Caco-2 (cell line): ENCODE results near the gene EEPD1. TPM values are rescaled to one million over a fixed set of nuclear protein-coding genes. Genes with fewer than 3 reads are reported as not detected.

Experiments
- BruUV-seq: library from RNA; stranded (reverse); fragments of 400-500 nt; replicated peaks from 2 replicates; lab custom pipeline; 2021; lab: Mats Ljungman, UMichigan
- CTCF ChIA-PET: fragments of 300-600 bp; sonication (Branson Sonifier 250); formaldehyde crosslinking; loops from one replicate; lab custom pipeline; 2022; ENCODE audit warnings: antibody characterized with exemption; lab: Charles Lee
- POLR2A ChIA-PET: fragments of 300-600 bp; sonication (Branson Sonifier 250); formaldehyde crosslinking; loops from one replicate; lab custom pipeline; 2022; ENCODE audit warnings: antibody characterized with exemption; lab: Charles Lee
- DNase-seq, 2 experiments: peaks; one replicate each; pipeline versions ENCODE4 v3.0.0 to v3.0.0-alpha.2; 2020 to 2022
- H3K27me3 ChIP-seq: replicated peaks from 2 replicates; pipeline ENCODE4 v1.6.0; 2011; ENCODE audit warnings: low read length; ENCODE audit not compliant: control insufficient read depth, insufficient read depth
- H3K36me3 ChIP-seq: 2 replicates; pipeline ENCODE4 v1.5.1; 2011; ENCODE audit warnings: low read length; ENCODE audit not compliant: control insufficient read depth, insufficient read depth
- H3K4me1 ChIP-seq: fragments of 250-450 bp; sonication (Bioruptor Pico); 2 replicates; pipeline ENCODE4 v1.5.1; 2020; ENCODE audit warnings: mild to moderate bottlenecking
- H3K4me3 ChIP-seq: 2 replicates; pipeline ENCODE4 v1.5.1; 2011; ENCODE audit warnings: low read depth, mild to moderate bottlenecking, control low read depth, low read length
- H3K9me3 ChIP-seq: fragments of 250-450 bp; sonication (Bioruptor Pico); 2 replicates; pipeline ENCODE4 v1.5.1; 2020; ENCODE audit warnings: mild to moderate bottlenecking, moderate library complexity
- H3K27ac Mint-ChIP-seq: one replicate; pipeline ENCODE4 v1.8.0; 2022; ENCODE audit warnings: mixed read lengths; ENCODE audit not compliant: unreplicated experiment
- H3K27me3 Mint-ChIP-seq: one replicate; pipeline ENCODE4 v1.8.0; 2022; ENCODE audit warnings: mixed read lengths; ENCODE audit not compliant: insufficient read depth, unreplicated experiment
- H3K36me3 Mint-ChIP-seq: one replicate; pipeline ENCODE4 v1.8.0; 2022; ENCODE audit warnings: mild to moderate bottlenecking, mixed read lengths; ENCODE audit not compliant: insufficient read depth, unreplicated experiment
- H3K4me1 Mint-ChIP-seq: one replicate; pipeline ENCODE4 v1.8.0; 2022; ENCODE audit warnings: low read depth, mixed read lengths; ENCODE audit not compliant: unreplicated experiment
- H3K4me3 Mint-ChIP-seq: one replicate; pipeline ENCODE4 v1.8.0; 2022; ENCODE audit warnings: mild to moderate bottlenecking, moderate library complexity, mixed read lengths; ENCODE audit not compliant: unreplicated experiment
- H3K9me3 Mint-ChIP-seq: one replicate; pipeline ENCODE4 v1.8.0; 2022; ENCODE audit warnings: mixed read lengths; ENCODE audit not compliant: unreplicated experiment
- intact Hi-C: fragments of 100-400 bp; cut with micrococcal nuclease; formaldehyde crosslinking; loops from one replicate; pipeline ENCODE4 v1.10.0; 2022; ENCODE audit not compliant: unreplicated experiment
- total RNA-seq: library from RNA; stranded (reverse); gene quantifications from 2 replicates; pipeline ENCODE4 v1.2.3, GENCODE V29; 2022
- TF ChIP-seq, protein P1 (sequence below), 2 experiments: fragments of 200-600 bp in 1 of 2; IDR thresholded peaks; 1 replicate in 1 of 2; 2 replicates in 1 of 2; pipeline versions ENCODE4 v1.5.1 to v1.8.0; 2011 to 2022; ENCODE audit warnings: antibody characterized with exemption in 1 of 2, control low read depth in 1 of 2, inconsistent platforms in 1 of 2, low read depth in 1 of 2, low read length in 1 of 2, mild to moderate bottlenecking in 1 of 2, moderate library complexity in 1 of 2; ENCODE audit not compliant: insufficient read depth in 1 of 2, severe bottlenecking in 1 of 2, unreplicated experiment in 1 of 2

The EEPD1 gene
- total RNA-seq, 1 experiment from 2014 or later: 1.8 TPM

- no peak for DNase-seq
- Mint-ChIP-seq H3K27ac (no peak overlapping the region), H3K9me3 (no peaks in the 10 kb centered on the region), H3K4me1 (peaks cover 6% of the 10 kb centered on the region), H3K4me3 (no peak overlapping the region), H3K36me3 (no peaks in the 10 kb centered on the region), H3K27me3 (peaks cover 2% of the 10 kb centered on the region)
- intact Hi-C loops: no loop called here
- POLR2A ChIA-PET: no interaction called here
- TF ChIP-seq, protein P1, sequence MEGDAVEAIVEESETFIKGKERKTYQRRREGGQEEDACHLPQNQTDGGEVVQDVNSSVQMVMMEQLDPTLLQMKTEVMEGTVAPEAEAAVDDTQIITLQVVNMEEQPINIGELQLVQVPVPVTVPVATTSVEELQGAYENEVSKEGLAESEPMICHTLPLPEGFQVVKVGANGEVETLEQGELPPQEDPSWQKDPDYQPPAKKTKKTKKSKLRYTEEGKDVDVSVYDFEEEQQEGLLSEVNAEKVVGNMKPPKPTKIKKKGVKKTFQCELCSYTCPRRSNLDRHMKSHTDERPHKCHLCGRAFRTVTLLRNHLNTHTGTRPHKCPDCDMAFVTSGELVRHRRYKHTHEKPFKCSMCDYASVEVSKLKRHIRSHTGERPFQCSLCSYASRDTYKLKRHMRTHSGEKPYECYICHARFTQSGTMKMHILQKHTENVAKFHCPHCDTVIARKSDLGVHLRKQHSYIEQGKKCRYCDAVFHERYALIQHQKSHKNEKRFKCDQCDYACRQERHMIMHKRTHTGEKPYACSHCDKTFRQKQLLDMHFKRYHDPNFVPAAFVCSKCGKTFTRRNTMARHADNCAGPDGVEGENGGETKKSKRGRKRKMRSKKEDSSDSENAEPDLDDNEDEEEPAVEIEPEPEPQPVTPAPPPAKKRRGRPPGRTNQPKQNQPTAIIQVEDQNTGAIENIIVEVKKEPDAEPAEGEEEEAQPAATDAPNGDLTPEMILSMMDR (IDR thresholded peaks at IDR 0.05; ENCODE audit: insufficient read depth in 1 of 2, low read depth in 1 of 2, low read length in 1 of 2, severe bottlenecking in 1 of 2, unreplicated experiment in 1 of 2): no peak
- no peaks in the 10 kb centered on the region for H3K27me3 ChIP-seq
- no TSS peak for BruUV-seq
- H3K4me3 ChIP-seq: no peak overlapping the region
- H3K36me3 ChIP-seq: no peaks in the 10 kb centered on the region
- no peaks in the 10 kb centered on the region for H3K9me3 ChIP-seq
- CTCF ChIA-PET: no interaction called here
- H3K4me1 ChIP-seq: peaks cover 9% of the 10 kb centered on the region; the same call in 1 of the 2 replicates
Observed at GRCh38 chr7:36165802-36166201, 12.7 kb downstream of the EEPD1 start.

DNA sequence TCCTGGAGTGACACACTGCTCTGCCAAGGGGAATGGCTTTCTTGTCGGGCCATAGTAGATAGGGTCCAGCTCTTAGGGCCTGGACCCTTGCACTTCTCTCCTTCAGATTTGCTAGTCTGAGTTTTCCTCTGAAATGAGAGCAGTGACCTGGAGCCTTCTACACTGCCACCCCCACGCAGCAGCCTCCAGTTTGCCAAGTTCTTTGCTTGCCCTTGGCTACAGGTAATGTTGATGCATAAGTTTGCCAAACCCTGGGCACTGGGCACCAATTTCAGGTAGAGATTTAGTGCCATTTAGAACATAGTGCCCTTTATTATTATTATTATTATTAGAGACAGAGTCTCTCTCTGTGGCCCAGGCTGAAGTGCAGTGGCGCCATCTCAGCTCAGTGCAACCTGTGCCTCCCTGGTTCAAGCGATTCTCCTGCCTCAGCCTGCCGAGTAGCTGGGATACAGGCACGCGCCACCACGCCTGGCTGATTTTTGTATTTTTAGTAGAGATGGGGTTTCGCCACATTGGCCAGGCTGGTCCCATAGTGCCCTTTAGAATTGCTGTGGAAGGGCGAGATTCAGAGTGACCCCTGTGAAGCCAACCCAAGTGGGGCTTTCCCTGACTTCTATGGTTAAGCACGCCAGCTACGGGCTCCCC, 14.5 kb downstream of the EEPD1 start:
- ChIA-PET CTCF (no interaction called here), POLR2A (no interaction called here)
- BruUV-seq: no TSS peak
- intact Hi-C loops: no loop called here
- TF ChIP-seq, protein P1 (IDR thresholded peaks at IDR 0.05; ENCODE audit: insufficient read depth in 1 of 2, low read depth in 1 of 2, low read length in 1 of 2, severe bottlenecking in 1 of 2, unreplicated experiment in 1 of 2): no peak
- Histone ChIP-seq H3K9me3 (no peaks in the 10 kb centered on the region), H3K36me3 (no peaks in the 10 kb centered on the region), H3K4me3 (no peak overlapping the region), H3K27me3 (no peaks in the 10 kb centered on the region), H3K4me1 (no peaks in the 10 kb centered on the region)
- Mint-ChIP-seq H3K27ac (no peak overlapping the region), H3K4me3 (no peak overlapping the region), H3K27me3 (peaks cover 2% of the 10 kb centered on the region), H3K36me3 (no peaks in the 10 kb centered on the region), H3K9me3 (no peaks in the 10 kb centered on the region), H3K4me1 (no peaks in the 10 kb centered on the region)
- DNase-seq: no peak

- Mint-ChIP-seq H3K27ac (no peak overlapping the region), H3K36me3 (no peaks in the 10 kb centered on the region), H3K9me3 (no peaks in the 10 kb centered on the region), H3K4me1 (no peaks in the 10 kb centered on the region), H3K4me3 (no peak overlapping the region), H3K27me3 (peaks cover 2% of the 10 kb centered on the region)
- ChIA-PET POLR2A (no interaction called here), CTCF (no interaction called here)
- Histone ChIP-seq H3K9me3 (no peaks in the 10 kb centered on the region), H3K4me3 (no peak overlapping the region), H3K27me3 (no peaks in the 10 kb centered on the region), H3K36me3 (no peaks in the 10 kb centered on the region), H3K4me1 (no peaks in the 10 kb centered on the region)
- no peak for DNase-seq
- BruUV-seq: no TSS peak
- intact Hi-C loops: no loop called here
- TF ChIP-seq, protein P1 (IDR thresholded peaks at IDR 0.05; ENCODE audit: insufficient read depth in 1 of 2, low read depth in 1 of 2, low read length in 1 of 2, severe bottlenecking in 1 of 2, unreplicated experiment in 1 of 2): no peak
Observed at GRCh38 chr7:36171503-36171902, 18.4 kb downstream of the EEPD1 start.
